Measurements from ENCODE around the gene DUSP8. TPM values are rescaled to one million over a fixed set of nuclear protein-coding genes. Genes with fewer than 3 reads are reported as not detected.

The DUSP8 gene
- total and polyA plus RNA-seq, 2 donors (not counting 1 experiment from before 2014, with no cell fraction given) = 4.3 to 7.2 TPM

- H3K36me3 ChIP-seq (replicated peaks in 1 of 2; ENCODE audit: control extremely low read depth in 1 of 2, control insufficient read depth in 1 of 2, extremely low read depth in 1 of 2, insufficient read depth in 2 of 2, low read length in 1 of 2) = no peaks in the 10 kb centered on the region
- TF ChIP-seq CTCF (IDR thresholded peaks at IDR 0.05) (no peak), EZH2 (IDR thresholded peaks at IDR 0.05; ENCODE audit: borderline replicate concordance, insufficient read depth, low read depth, low read length, poor library complexity, severe bottlenecking) (no peak)
- no peak overlapping the region for H3K4me3 ChIP-seq (ENCODE audit: control extremely low read depth in 1 of 5, extremely low read depth in 1 of 5, insufficient read depth in 1 of 5, low read depth in 2 of 5, low read length in 4 of 5)
- intact Hi-C loops (cut with micrococcal nuclease) = loop anchor here (1.0 to 5.0 kb wide), 2 partner anchors 54 to 208 kb away; no protein-coding TSS in a partner anchor
- ATAC-seq (ENCODE audit: low read depth) (peak; percentile 12), DNase-seq (peak; percentile 52)
- ChIA-PET POLR2A (no interaction called here), CTCF (interaction anchor here (1.4 to 4.1 kb wide), 4 partner anchors 26 to 481 kb away, joined by 3 to 19 read pairs (median 3); no protein-coding TSS in a partner anchor)
- H4K20me1 ChIP-seq (ENCODE audit: control insufficient read depth, insufficient read depth, low read length, poor library complexity, severe bottlenecking) = peaks cover 98% of the 10 kb centered on the region
- no peaks in the 10 kb centered on the region for H3K27me3 ChIP-seq (replicated peaks in 1 of 4; ENCODE audit: control extremely low read depth in 1 of 4, control insufficient read depth in 3 of 4, insufficient read depth in 4 of 4, low read length in 3 of 4)
- H3K79me2 ChIP-seq (ENCODE audit: control insufficient read depth, insufficient read depth, low read length) = peaks cover 99% of the 10 kb centered on the region
- no peak overlapping the region for H2AFZ ChIP-seq (ENCODE audit: insufficient read depth, low read depth, low read length, poor library complexity, severe bottlenecking)
- peaks cover 33 to 40% of the 10 kb centered on the region in 2 donors for H3K4me1 ChIP-seq (ENCODE audit: control insufficient read depth in 2 of 2, insufficient read depth in 2 of 2, low read length in 2 of 2)
- H3K9ac ChIP-seq (ENCODE audit: low read length) = peak overlapping the region; percentile 22
- H3K9me3 Mint-ChIP-seq (ENCODE audit: insufficient read depth) = no peaks in the 10 kb centered on the region
- peak overlapping the region; percentile 70 for H3K27ac Mint-ChIP-seq
- no peaks in the 10 kb centered on the region for H3K9me3 ChIP-seq (ENCODE audit: control extremely low read depth in 1 of 3, control insufficient read depth in 2 of 3, insufficient read depth in 1 of 3, low read length in 2 of 3)
- WGBS (ENCODE audit: insufficient coverage) = 85% methylated on average over 17 of the region's 19 CpGs
- peaks cover 65% of the 10 kb centered on the region for H3K4me1 Mint-ChIP-seq
- peak overlapping the region; percentile 73 for H3K4me2 ChIP-seq (replicated peaks; ENCODE audit: low read depth, low read length, poor library complexity, severe bottlenecking)
- no peaks in the 10 kb centered on the region for H3K27me3 Mint-ChIP-seq
- H3K27ac ChIP-seq (ENCODE audit: low read length in 2 of 2) = peak overlapping the region; percentile 19 to 73
- peak overlapping the region; percentile 78 for H3K4me3 Mint-ChIP-seq
These were observed 51.3 kb downstream of the DUSP8 start for GRCh38 chr11:1520663-1521267.

GRCh38 chr11:1520209-1520662 lies 51.8 kb downstream of the DUSP8 start:
- Histone ChIP-seq H4K20me1 (ENCODE audit: control insufficient read depth, insufficient read depth, low read length, poor library complexity, severe bottlenecking) (peaks cover 98% of the 10 kb centered on the region), H3K9ac (ENCODE audit: low read length) (no peak overlapping the region), H3K79me2 (ENCODE audit: control insufficient read depth, insufficient read depth, low read length) (peaks cover 99% of the 10 kb centered on the region), H3K27ac (ENCODE audit: low read length in 2 of 2) (no peak overlapping the region), H3K9me3 (ENCODE audit: control extremely low read depth in 1 of 3, control insufficient read depth in 2 of 3, insufficient read depth in 1 of 3, low read length in 2 of 3) (no peaks in the 10 kb centered on the region), H3K27me3 (replicated peaks in 1 of 4; ENCODE audit: control extremely low read depth in 1 of 4, control insufficient read depth in 3 of 4, insufficient read depth in 4 of 4, low read length in 3 of 4) (no peaks in the 10 kb centered on the region), H2AFZ (ENCODE audit: insufficient read depth, low read depth, low read length, poor library complexity, severe bottlenecking) (no peak overlapping the region), H3K4me2 (replicated peaks; ENCODE audit: low read depth, low read length, poor library complexity, severe bottlenecking) (peak overlapping the region; percentile 73), H3K4me3 (ENCODE audit: control extremely low read depth in 1 of 5, extremely low read depth in 1 of 5, insufficient read depth in 1 of 5, low read depth in 2 of 5, low read length in 4 of 5) (no peak overlapping the region), H3K36me3 (replicated peaks in 1 of 2; ENCODE audit: control extremely low read depth in 1 of 2, control insufficient read depth in 1 of 2, extremely low read depth in 1 of 2, insufficient read depth in 2 of 2, low read length in 1 of 2) (no peaks in the 10 kb centered on the region), H3K4me1 (ENCODE audit: control insufficient read depth in 2 of 2, insufficient read depth in 2 of 2, low read length in 2 of 2) (peaks cover 39 to 45% of the 10 kb centered on the region in 2 donors)
- 80% methylated on average over 13 of the region's 13 CpGs for WGBS (ENCODE audit: insufficient coverage)
- ATAC-seq (ENCODE audit: low read depth) = no peak
- no peaks in the 10 kb centered on the region for H3K9me3 Mint-ChIP-seq (ENCODE audit: insufficient read depth)
- ChIA-PET CTCF (interaction anchor here (1.4 kb wide), 1 partner anchor 482 kb away, joined by 3 read pairs; no protein-coding TSS in a partner anchor), POLR2A (no interaction called here)
- intact Hi-C loops (cut with micrococcal nuclease) = loop anchor here (5.0 kb wide), 1 partner anchor 208 kb away; no protein-coding TSS in a partner anchor
- DNase-seq = no peak
- no peak overlapping the region for H3K27ac Mint-ChIP-seq
- H3K4me1 Mint-ChIP-seq = peaks cover 68% of the 10 kb centered on the region
- H3K27me3 Mint-ChIP-seq = no peaks in the 10 kb centered on the region
- H3K4me3 Mint-ChIP-seq = no peak overlapping the region
- TF ChIP-seq CTCF (IDR thresholded peaks at IDR 0.05) (no peak), EZH2 (IDR thresholded peaks at IDR 0.05; ENCODE audit: borderline replicate concordance, insufficient read depth, low read depth, low read length, poor library complexity, severe bottlenecking) (no peak)

Measured in B cell (primary cell).